ENCODE data around the gene SASH1. TPM values are rescaled to one million over a fixed set of nuclear protein-coding genes. Genes with fewer than 3 reads are reported as not detected.
A peak's percentile ranks its signal among the peaks of the same experiment; 100 is the strongest.
"Not testable (repeated sequence)": the region's sequence is repeated elsewhere in the genome, so short reads cannot be mapped to it uniquely, and the experiment has no call there.

The SASH1 gene
- total RNA-seq, 1 donor from 2014 or later = 108 TPM

DNA sequence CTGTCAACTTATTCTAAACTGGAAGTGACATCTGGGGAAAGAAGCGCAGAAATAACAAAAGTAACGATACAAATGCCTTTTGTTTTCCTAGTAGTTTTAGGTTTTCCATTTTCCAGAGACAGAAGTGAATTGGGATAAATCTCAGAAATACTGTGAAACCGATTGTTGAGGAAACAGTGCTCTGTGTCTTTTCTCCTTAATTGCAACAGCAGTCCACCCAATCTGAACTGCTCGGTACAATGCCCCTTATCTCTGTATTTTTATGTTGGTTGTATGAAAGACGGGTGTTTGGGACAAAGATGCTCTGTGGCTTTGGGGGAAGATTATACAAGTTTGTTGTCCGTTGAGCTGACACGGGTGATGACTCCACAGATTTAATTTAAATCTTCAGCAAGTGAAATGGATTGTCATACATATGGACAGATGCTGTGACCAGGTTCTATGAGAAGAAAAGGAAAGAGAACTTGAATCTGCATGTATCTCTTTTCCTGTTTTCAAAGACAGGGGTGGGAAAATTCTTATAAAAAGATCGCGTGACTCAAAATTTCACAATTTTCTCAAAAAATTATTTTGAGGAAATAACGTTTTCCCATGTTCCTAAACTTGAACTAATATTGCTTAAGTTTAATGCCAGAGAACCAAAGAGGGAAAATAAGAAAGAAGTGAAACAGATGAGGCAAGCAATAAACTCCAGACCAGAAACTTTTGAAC lies 41.2 kb downstream of the SASH1 start:
- no peak for ATAC-seq
- no peak overlapping the region for H3K4me3 ChIP-seq
- no peaks in the 10 kb centered on the region for H3K9me3 ChIP-seq
- peaks cover 27% of the 10 kb centered on the region for H3K4me1 ChIP-seq
- no peak overlapping the region for H3K27ac ChIP-seq
- TF ChIP-seq, protein P1, sequence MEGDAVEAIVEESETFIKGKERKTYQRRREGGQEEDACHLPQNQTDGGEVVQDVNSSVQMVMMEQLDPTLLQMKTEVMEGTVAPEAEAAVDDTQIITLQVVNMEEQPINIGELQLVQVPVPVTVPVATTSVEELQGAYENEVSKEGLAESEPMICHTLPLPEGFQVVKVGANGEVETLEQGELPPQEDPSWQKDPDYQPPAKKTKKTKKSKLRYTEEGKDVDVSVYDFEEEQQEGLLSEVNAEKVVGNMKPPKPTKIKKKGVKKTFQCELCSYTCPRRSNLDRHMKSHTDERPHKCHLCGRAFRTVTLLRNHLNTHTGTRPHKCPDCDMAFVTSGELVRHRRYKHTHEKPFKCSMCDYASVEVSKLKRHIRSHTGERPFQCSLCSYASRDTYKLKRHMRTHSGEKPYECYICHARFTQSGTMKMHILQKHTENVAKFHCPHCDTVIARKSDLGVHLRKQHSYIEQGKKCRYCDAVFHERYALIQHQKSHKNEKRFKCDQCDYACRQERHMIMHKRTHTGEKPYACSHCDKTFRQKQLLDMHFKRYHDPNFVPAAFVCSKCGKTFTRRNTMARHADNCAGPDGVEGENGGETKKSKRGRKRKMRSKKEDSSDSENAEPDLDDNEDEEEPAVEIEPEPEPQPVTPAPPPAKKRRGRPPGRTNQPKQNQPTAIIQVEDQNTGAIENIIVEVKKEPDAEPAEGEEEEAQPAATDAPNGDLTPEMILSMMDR (IDR thresholded peaks at IDR 0.05) = no peak
- intact Hi-C loops (cut with DNase I) = no loop called here
- H3K27me3 ChIP-seq = no peaks in the 10 kb centered on the region
- no peak for DNase-seq
- no peaks in the 10 kb centered on the region for H3K36me3 ChIP-seq

DNA sequence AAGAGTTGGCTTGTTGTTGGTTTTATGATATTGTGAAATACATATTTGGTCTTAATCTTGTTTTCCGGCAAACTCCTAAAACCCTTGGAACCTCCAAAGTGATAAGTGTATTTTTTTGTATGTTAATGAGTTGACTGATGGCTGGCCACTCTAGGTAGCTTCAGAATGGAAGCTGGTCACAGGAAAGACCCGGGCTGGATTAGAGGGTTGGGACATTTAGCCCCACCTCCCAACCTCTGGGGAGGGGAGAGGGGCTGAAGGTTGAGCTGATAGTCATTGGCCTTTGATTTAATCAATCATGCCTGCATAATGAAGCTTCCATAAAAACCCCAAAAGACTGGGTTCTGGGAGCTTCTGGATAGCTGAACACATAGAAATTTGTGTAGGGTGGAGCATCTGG lies 42.7 kb downstream of the SASH1 start:
- intact Hi-C loops (cut with DNase I) = no loop called here
- no peak for ATAC-seq
- peaks cover 30% of the 10 kb centered on the region for H3K4me1 ChIP-seq
- no peak overlapping the region for H3K27ac ChIP-seq
- no peaks in the 10 kb centered on the region for H3K9me3 ChIP-seq
- H3K4me3 ChIP-seq = no peak overlapping the region
- TF ChIP-seq, protein P1 (IDR thresholded peaks at IDR 0.05) = no peak
- no peak for DNase-seq
- H3K27me3 ChIP-seq = no peaks in the 10 kb centered on the region
- H3K36me3 ChIP-seq = no peaks in the 10 kb centered on the region

DNA sequence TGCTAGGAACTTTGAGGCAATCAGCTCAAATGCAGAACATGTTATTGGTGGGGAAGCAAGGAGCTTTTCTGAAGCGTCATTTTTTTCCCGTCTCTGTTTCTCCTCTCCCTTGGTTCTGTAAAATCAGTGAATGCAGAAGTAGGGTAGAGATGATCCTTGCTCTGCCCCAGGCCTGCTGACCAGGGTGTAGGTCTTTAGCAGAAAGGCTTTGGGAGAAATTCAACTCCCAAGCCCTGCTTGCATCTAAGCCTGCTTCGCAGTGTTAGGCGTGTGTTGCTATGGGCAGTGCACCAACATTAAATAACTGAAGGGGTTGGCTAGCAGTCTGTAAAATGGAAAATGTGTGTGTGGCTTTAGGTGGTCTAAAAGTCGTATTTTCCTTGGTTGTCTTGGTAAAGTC lies 45.9 kb downstream of the SASH1 start:
- peaks cover 28% of the 10 kb centered on the region for H3K4me1 ChIP-seq
- intact Hi-C loops (cut with DNase I) = no loop called here
- TF ChIP-seq, protein P1 (IDR thresholded peaks at IDR 0.05) = no peak
- H3K27ac ChIP-seq = peak overlapping the region; percentile 7
- H3K27me3 ChIP-seq = no peaks in the 10 kb centered on the region
- DNase-seq = no peak
- H3K4me3 ChIP-seq = no peak overlapping the region
- ATAC-seq = peak; percentile 63
- no peaks in the 10 kb centered on the region for H3K9me3 ChIP-seq
- H3K36me3 ChIP-seq = no peaks in the 10 kb centered on the region

DNA sequence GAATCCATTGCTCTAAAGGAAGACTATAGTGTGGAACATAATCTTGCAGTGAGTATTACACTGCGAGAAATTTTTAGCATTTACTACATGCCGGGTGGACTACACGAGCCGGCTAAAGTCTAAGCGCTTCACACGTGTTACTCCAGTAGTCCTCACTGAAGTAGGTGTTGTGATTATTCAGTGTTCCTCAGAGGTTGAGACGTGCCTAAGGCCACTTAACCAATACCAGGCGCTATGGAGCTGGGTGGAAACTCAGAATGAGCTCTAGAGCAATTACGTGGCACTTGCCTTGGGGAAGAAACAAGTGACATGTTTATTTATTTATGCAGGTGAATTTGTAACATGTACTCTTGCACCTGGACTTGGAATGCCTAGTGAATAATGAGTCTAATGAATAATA lies 46.4 kb downstream of the SASH1 start:
- DNase-seq (no peak), ATAC-seq (peak; percentile 94)
- Histone ChIP-seq H3K4me1 (peaks cover 31% of the 10 kb centered on the region), H3K27me3 (no peaks in the 10 kb centered on the region), H3K36me3 (no peaks in the 10 kb centered on the region), H3K27ac (peak overlapping the region; percentile 12), H3K9me3 (no peaks in the 10 kb centered on the region), H3K4me3 (no peak overlapping the region)
- intact Hi-C loops (cut with DNase I) = no loop called here
- TF ChIP-seq, protein P1 (IDR thresholded peaks at IDR 0.05) = no peak

DNA sequence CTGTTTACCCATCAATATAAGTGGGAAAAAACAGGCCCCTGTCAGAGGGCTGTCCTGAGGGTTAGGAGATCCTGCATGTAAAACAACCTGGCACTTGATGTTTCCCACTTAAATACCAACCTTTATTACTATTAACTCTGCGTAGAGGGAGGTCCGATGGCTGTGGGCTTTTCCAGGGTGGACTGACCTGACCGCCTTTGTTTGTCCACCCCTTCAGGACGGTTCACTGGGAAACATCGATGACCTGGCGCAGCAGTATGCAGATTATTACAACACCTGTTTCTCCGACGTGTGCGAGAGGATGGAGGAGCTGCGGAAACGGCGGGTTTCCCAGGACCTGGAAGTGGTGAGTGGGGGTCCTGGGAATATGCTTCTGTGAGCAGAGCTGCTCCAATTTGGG lies 47.3 kb downstream of the SASH1 start:
- Histone ChIP-seq H3K9me3 (no peaks in the 10 kb centered on the region), H3K36me3 (no peaks in the 10 kb centered on the region), H3K27ac (no peak overlapping the region), H3K27me3 (no peaks in the 10 kb centered on the region), H3K4me3 (no peak overlapping the region), H3K4me1 (peaks cover 34% of the 10 kb centered on the region)
- intact Hi-C loops (cut with DNase I) = no loop called here
- ATAC-seq (peak; percentile 5), DNase-seq (no peak)
- TF ChIP-seq, protein P1 (IDR thresholded peaks at IDR 0.05) = no peak

DNA sequence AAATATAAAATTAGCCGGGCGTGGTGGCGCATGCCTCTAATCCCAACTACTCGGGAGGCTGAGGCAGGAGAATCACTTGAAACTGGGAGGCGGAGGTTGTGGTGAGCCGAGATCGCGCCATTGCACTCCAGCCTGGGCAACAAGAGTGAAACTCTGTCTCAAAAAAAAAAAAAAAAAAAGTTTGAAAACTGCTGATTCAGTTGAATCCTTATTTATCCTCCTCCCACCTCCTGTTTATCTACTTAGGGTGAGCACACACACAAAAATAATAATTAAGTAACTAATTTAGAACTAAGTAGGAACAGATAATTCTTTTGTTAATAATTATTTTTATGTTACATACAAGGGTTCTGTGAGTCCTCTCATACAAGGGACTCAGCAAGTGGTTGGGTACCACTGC lies 49.5 kb downstream of the SASH1 start:
- DNase-seq; H3K36me3 ChIP-seq; H3K9me3 ChIP-seq; H3K27ac ChIP-seq; intact Hi-C loops (cut with DNase I); H3K4me3 ChIP-seq; ATAC-seq; H3K27me3 ChIP-seq: not testable (repeated sequence)
- H3K4me1 ChIP-seq = peaks cover 40% of the 10 kb centered on the region

Measured in upper lobe of right lung (tissue), 1 donor.